Astrocyte of the spinal cord (primary cell): Measurements from ENCODE around the gene FBXW4.
"Not testable (repeated sequence)": the region's sequence is repeated elsewhere in the genome, so short reads cannot be mapped to it uniquely, and the experiment has no call there.

Source experiments
- DNase-seq: peaks from one replicate; pipeline ENCODE4 v3.0.0; 2011; ENCODE audit warnings: low read depth, low spot score
- H3K4me3 ChIP-seq: 2 replicates; pipeline ENCODE4 v1.5.1; 2011; ENCODE audit warnings: low read depth, mild to moderate bottlenecking, low read length, moderate library complexity
- CTCF ChIP-seq: IDR thresholded peaks from 2 replicates; pipeline ENCODE4 v1.5.1; 2012; ENCODE audit warnings: low read depth, mild to moderate bottlenecking, low read length, inconsistent platforms
- in situ Hi-C: cut with HindIII; loops from 2 replicates; pipeline ENCODE4 v1.10.0; 2017; ENCODE audit warnings: low sequenced_read_pairs

Gene FBXW4

GRCh38 chr10:101645659-101646058 lies 49.3 kb downstream of the FBXW4 start:
- in situ Hi-C loops: no loop called here
- no peak overlapping the region for H3K4me3 ChIP-seq
- DNase-seq: no peak
- no peak for TF ChIP-seq CTCF

- in situ Hi-C loops: no loop called here
- H3K4me3 ChIP-seq: no peak overlapping the region
- no peak for TF ChIP-seq CTCF
- no peak for DNase-seq
These were observed 51.0 kb downstream of the FBXW4 start for GRCh38 chr10:101644002-101644401.

- TF ChIP-seq CTCF: no peak
- no peak for DNase-seq
- no peak overlapping the region for H3K4me3 ChIP-seq
- in situ Hi-C loops: no loop called here
These were observed 51.4 kb downstream of the FBXW4 start for GRCh38 chr10:101643546-101643945.

- TF ChIP-seq CTCF: no peak
- H3K4me3 ChIP-seq: no peak overlapping the region
- DNase-seq: no peak
- in situ Hi-C loops: no loop called here
These were observed 55.6 kb downstream of the FBXW4 start for GRCh38 chr10:101639141-101639900.

- DNase-seq, in situ Hi-C loops, H3K4me3 ChIP-seq: not testable (repeated sequence)
These were observed 61.5 kb downstream of the FBXW4 start for GRCh38 chr10:101633510-101633909.

- no peak for TF ChIP-seq CTCF
- in situ Hi-C loops: no loop called here
- no peak for DNase-seq
- H3K4me3 ChIP-seq: no peak overlapping the region
These were observed 63.0 kb downstream of the FBXW4 start for GRCh38 chr10:101631821-101632475.

GRCh38 chr10:101630633-101630920 lies 64.4 kb downstream of the FBXW4 start:
- in situ Hi-C loops: no loop called here
- DNase-seq: no peak
- H3K4me3 ChIP-seq: no peak overlapping the region
- TF ChIP-seq CTCF: no peak
